Measurements from ENCODE around the gene MRFAP1L1.
A peak's percentile ranks its signal among the peaks of the same experiment; 100 is the strongest.

MRFAP1L1 gene

GRCh38 chr4:6701371-6701770 lies 8.3 kb downstream of the MRFAP1L1 start:
- H3K4me3 ChIP-seq (ENCODE audit: low read length), result no peak overlapping the region
- peak; percentile 25 for TF ChIP-seq CTCF (IDR thresholded peaks at IDR 0.05; ENCODE audit: insufficient read depth, low read depth, low read length, missing control alignments)
- no peak for DNase-seq (ENCODE audit: low read depth)

GRCh38 chr4:6699903-6700302 lies 9.8 kb downstream of the MRFAP1L1 start:
- no peak for DNase-seq (ENCODE audit: low read depth)
- no peak overlapping the region for H3K4me3 ChIP-seq (ENCODE audit: low read length)
- TF ChIP-seq CTCF (IDR thresholded peaks at IDR 0.05; ENCODE audit: insufficient read depth, low read depth, low read length, missing control alignments), result no peak

- DNase-seq (ENCODE audit: low read depth), result no peak
- no peak for TF ChIP-seq CTCF (IDR thresholded peaks at IDR 0.05; ENCODE audit: insufficient read depth, low read depth, low read length, missing control alignments)
- no peak overlapping the region for H3K4me3 ChIP-seq (ENCODE audit: low read length)
These were observed 10.3 kb downstream of the MRFAP1L1 start for GRCh38 chr4:6699388-6699787.

- TF ChIP-seq CTCF (IDR thresholded peaks at IDR 0.05; ENCODE audit: insufficient read depth, low read depth, low read length, missing control alignments), result no peak
- DNase-seq (ENCODE audit: low read depth), result no peak
These were observed 12.5 kb downstream of the MRFAP1L1 start for GRCh38 chr4:6697131-6697530.

DNA sequence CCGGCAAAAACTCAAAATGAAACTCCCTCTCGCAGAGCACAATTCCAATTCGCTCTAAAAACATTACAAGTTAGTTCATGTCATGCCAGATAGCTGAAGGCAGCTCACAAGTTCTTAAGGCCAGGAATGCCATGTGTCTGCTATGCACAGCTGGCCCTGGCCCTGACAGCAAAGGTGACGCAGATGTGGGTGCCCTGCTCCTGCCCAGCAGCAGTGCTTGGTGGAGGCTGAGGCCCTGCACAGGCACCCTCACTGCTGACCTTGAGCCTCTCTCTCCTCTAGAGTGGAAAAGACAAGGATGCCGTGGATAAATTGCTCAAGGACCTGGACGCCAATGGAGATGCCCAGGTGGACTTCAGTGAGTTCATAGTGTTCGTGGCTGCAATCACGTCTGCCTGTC lies 13.1 kb downstream of the MRFAP1L1 start:
- TF ChIP-seq CTCF (IDR thresholded peaks at IDR 0.05; ENCODE audit: insufficient read depth, low read depth, low read length, missing control alignments), result no peak
- DNase-seq (ENCODE audit: low read depth), result peak; percentile 64

More at GRCh38 chr4:6697131-6697530, 12.5 kb downstream of the MRFAP1L1 start:
- no peak overlapping the region for H3K4me3 ChIP-seq (ENCODE audit: low read length)

GRCh38 chr4:6695660-6696610 lies 13.7 kb downstream of the MRFAP1L1 start:
- peak; percentile 74 for DNase-seq (ENCODE audit: low read depth)

More for the DNA sequence above, 13.1 kb downstream of the MRFAP1L1 start:
- no peak overlapping the region for H3K4me3 ChIP-seq (ENCODE audit: low read length)

More at GRCh38 chr4:6695660-6696610, 13.7 kb downstream of the MRFAP1L1 start:
- peak; percentile 12 for TF ChIP-seq CTCF (IDR thresholded peaks at IDR 0.05; ENCODE audit: insufficient read depth, low read depth, low read length, missing control alignments)
- H3K4me3 ChIP-seq (ENCODE audit: low read length), result no peak overlapping the region

All from epithelial cell of esophagus (primary cell).